GM18508 (cell line): ENCODE data around the gene VEGFC.

ENCODE experiments used
- ATAC-seq: cut with Tn5 transposase; IDR thresholded peaks from one replicate; pipeline ENCODE4 v1.9.1; 2021; ENCODE audit warnings: moderate number of reproducible peaks; ENCODE audit not compliant: insufficient read depth, unreplicated experiment

VEGFC gene

GRCh38 chr4:176799653-176800052, 6.9 kb upstream of the VEGFC start:
- no peak for ATAC-seq

- ATAC-seq = no peak
Observed at GRCh38 chr4:176798540-176798939, 5.8 kb upstream of the VEGFC start.

- no peak for ATAC-seq
Observed at GRCh38 chr4:176795441-176795840, 2.7 kb upstream of the VEGFC start.

- no peak for ATAC-seq
Observed at GRCh38 chr4:176794651-176795050, 1.9 kb upstream of the VEGFC start.

GRCh38 chr4:176794151-176794550, 1.4 kb upstream of the VEGFC start:
- no peak for ATAC-seq

- ATAC-seq = no peak
Observed at GRCh38 chr4:176793060-176793605, 411 bp upstream of the VEGFC start.

- ATAC-seq = no peak
Observed at GRCh38 chr4:176791591-176792325, 964 bp downstream of the VEGFC start.

- ATAC-seq = no peak
Observed at GRCh38 chr4:176790398-176790797, 2.3 kb downstream of the VEGFC start.

GRCh38 chr4:176789955-176790354, 2.8 kb downstream of the VEGFC start:
- no peak for ATAC-seq

GRCh38 chr4:176788971-176789370, 3.8 kb downstream of the VEGFC start:
- ATAC-seq = no peak

- ATAC-seq = no peak
Observed at GRCh38 chr4:176788248-176788647, 4.5 kb downstream of the VEGFC start.

- no peak for ATAC-seq
Observed at GRCh38 chr4:176784816-176785215, 7.9 kb downstream of the VEGFC start.

GRCh38 chr4:176782794-176783193, 9.9 kb downstream of the VEGFC start:
- no peak for ATAC-seq

- ATAC-seq = no peak
Observed at GRCh38 chr4:176782191-176782590, 10.5 kb downstream of the VEGFC start.

GRCh38 chr4:176781739-176782100, 11.0 kb downstream of the VEGFC start:
- no peak for ATAC-seq

- no peak for ATAC-seq
Observed at GRCh38 chr4:176780995-176781738, 11.6 kb downstream of the VEGFC start.

GRCh38 chr4:176779421-176779820, 13.3 kb downstream of the VEGFC start:
- ATAC-seq = no peak

GRCh38 chr4:176778491-176778890, 14.2 kb downstream of the VEGFC start:
- ATAC-seq = no peak

GRCh38 chr4:176778063-176778462, 14.7 kb downstream of the VEGFC start:
- ATAC-seq = no peak

GRCh38 chr4:176775338-176775737, 17.4 kb downstream of the VEGFC start:
- no peak for ATAC-seq

GRCh38 chr4:176774852-176775251, 17.9 kb downstream of the VEGFC start:
- ATAC-seq = no peak

- no peak for ATAC-seq
Observed at GRCh38 chr4:176769514-176769913, 23.2 kb downstream of the VEGFC start.
